CD4-positive, alpha-beta T cell (primary cell): ENCODE measurements around the gene OR4E2. TPM values are rescaled to one million over a fixed set of nuclear protein-coding genes. Genes with fewer than 3 reads are reported as not detected.
"Not testable (repeated sequence)": the region's sequence is repeated elsewhere in the genome, so short reads cannot be mapped to it uniquely, and the experiment has no call there.

Experiments
- ATAC-seq: fragments of 200-7000 bp; cut with Tn5 transposase; one replicate; pipeline ENCODE4 v1.10.0; 2022; ENCODE audit warnings: mild to moderate bottlenecking; ENCODE audit not compliant: poor library complexity
- CTCF ChIA-PET: fragments of 350-600 bp; sonication (Branson Sonifier 250); formaldehyde crosslinking; loops from one replicate; lab custom pipeline; 2021; ENCODE audit warnings: antibody characterized with exemption, inconsistent platforms; lab: Charles Lee
- POLR2A ChIA-PET: fragments of 350-600 bp; sonication (Branson Sonifier 250); formaldehyde crosslinking; loops from one replicate; lab custom pipeline; 2021; ENCODE audit warnings: antibody characterized with exemption, inconsistent platforms; lab: Charles Lee
- DNase-seq, 14 experiments: peaks; one replicate each; pipeline ENCODE4 v3.0.0-alpha.2; 2013 to 2020; ENCODE audit warnings: mixed read lengths in 2 of 14
- H3K27ac ChIP-seq, 2 donors: one replicate each; pipeline versions ENCODE4 v1.5.1 to v1.7.0; 2013; ENCODE audit warnings: low read length in 2 of 2, low read depth in 1 of 2, mild to moderate bottlenecking in 1 of 2
- H3K27me3 ChIP-seq, 2 experiments: 1 replicate in 1 of 2; 2 replicates in 1 of 2; pipeline versions ENCODE4 v1.6.1 to v1.7.0; 2013; ENCODE audit warnings: low read length in 2 of 2, control low read depth in 1 of 2, mild to moderate bottlenecking in 1 of 2, moderate library complexity in 1 of 2; ENCODE audit not compliant: insufficient read depth in 2 of 2, control insufficient read depth in 1 of 2
- H3K36me3 ChIP-seq: one replicate; pipeline ENCODE4 v1.6.1; 2013; ENCODE audit warnings: low read length, control low read depth; ENCODE audit not compliant: insufficient read depth
- H3K4me1 ChIP-seq: one replicate; pipeline ENCODE4 v1.6.1; 2013; ENCODE audit warnings: low read length, control low read depth; ENCODE audit not compliant: insufficient read depth
- H3K4me3 ChIP-seq: one replicate; pipeline ENCODE4 v1.5.1; 2013; ENCODE audit warnings: mild to moderate bottlenecking, low read length, moderate library complexity
- H3K9me3 ChIP-seq, 2 experiments: 1 replicate in 1 of 2; 2 replicates in 1 of 2; pipeline versions ENCODE4 v1.6.1 to v1.7.0; 2013; ENCODE audit warnings: low read length in 2 of 2, mild to moderate bottlenecking in 2 of 2, control low read depth in 1 of 2, moderate library complexity in 1 of 2; ENCODE audit not compliant: control insufficient read depth in 1 of 2, insufficient read depth in 1 of 2
- H3K27ac Mint-ChIP-seq: one replicate; pipeline ENCODE4 v1.8.0; 2020; ENCODE audit warnings: mixed read lengths
- H3K27me3 Mint-ChIP-seq: one replicate; pipeline ENCODE4 v1.8.0; 2021; ENCODE audit warnings: mixed read lengths
- H3K36me3 Mint-ChIP-seq: one replicate; pipeline ENCODE4 v1.8.0; 2021; ENCODE audit warnings: low read depth, mixed read lengths
- H3K4me1 Mint-ChIP-seq: one replicate; pipeline ENCODE4 v1.8.0; 2021; ENCODE audit warnings: low read depth, mixed read lengths
- H3K4me3 Mint-ChIP-seq: one replicate; pipeline ENCODE4 v1.8.0; 2020; ENCODE audit warnings: mild to moderate bottlenecking, mixed read lengths
- H3K9me3 Mint-ChIP-seq: one replicate; pipeline ENCODE4 v1.8.0; 2020; ENCODE audit warnings: mixed read lengths
- intact Hi-C, 2 experiments: fragments of 100-400 bp; cut with DNase I in 1 of 2; cut with micrococcal nuclease in 1 of 2; formaldehyde crosslinking; loops; one replicate each; pipeline versions ENCODE4 v1.15.1 to v1.9.0; 2023 to 2025; cut with DNase I, micrococcal nuclease
- total RNA-seq, 174 experiments: library from RNA in 2 of 174; stranded (reverse) in 2 of 174; gene quantifications; one replicate each; pipeline ENCODE4 v1.2.3 and lab custom pipeline; 2021 to 2026
- TF ChIP-seq, protein P1 (sequence below): fragments of 200-600 bp; IDR thresholded peaks from one replicate; pipeline ENCODE4 v1.8.0; 2022; ENCODE audit warnings: antibody characterized with exemption, mild to moderate bottlenecking

The OR4E2 gene
- total RNA-seq, 2 experiments from 2014 or later: not detected

DNA sequence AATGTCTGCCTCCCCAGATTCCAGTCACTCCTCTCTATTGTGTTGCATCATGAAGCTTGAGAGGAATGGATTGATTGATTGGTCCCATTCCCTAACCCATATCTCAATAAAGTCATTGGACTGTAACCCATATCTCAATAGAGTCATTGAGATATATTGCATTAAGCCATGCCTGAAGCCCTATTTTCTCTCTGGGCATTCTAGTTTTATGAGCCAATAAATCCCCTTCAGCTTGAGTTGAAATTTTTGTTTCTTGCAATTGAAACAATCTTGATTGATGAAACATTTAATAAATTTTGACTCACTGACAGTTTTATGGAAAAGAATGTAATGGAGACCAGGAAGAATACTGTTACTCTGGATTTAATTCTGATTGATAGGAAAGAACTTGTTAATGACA is 40.8 kb downstream of the OR4E2 start:
- H3K27ac ChIP-seq: no peak overlapping the region
- intact Hi-C loops: no loop called here
- TF ChIP-seq, protein P1, sequence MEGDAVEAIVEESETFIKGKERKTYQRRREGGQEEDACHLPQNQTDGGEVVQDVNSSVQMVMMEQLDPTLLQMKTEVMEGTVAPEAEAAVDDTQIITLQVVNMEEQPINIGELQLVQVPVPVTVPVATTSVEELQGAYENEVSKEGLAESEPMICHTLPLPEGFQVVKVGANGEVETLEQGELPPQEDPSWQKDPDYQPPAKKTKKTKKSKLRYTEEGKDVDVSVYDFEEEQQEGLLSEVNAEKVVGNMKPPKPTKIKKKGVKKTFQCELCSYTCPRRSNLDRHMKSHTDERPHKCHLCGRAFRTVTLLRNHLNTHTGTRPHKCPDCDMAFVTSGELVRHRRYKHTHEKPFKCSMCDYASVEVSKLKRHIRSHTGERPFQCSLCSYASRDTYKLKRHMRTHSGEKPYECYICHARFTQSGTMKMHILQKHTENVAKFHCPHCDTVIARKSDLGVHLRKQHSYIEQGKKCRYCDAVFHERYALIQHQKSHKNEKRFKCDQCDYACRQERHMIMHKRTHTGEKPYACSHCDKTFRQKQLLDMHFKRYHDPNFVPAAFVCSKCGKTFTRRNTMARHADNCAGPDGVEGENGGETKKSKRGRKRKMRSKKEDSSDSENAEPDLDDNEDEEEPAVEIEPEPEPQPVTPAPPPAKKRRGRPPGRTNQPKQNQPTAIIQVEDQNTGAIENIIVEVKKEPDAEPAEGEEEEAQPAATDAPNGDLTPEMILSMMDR: no peak
- DNase-seq (no peak), ATAC-seq (no peak)
- H3K9me3 Mint-ChIP-seq: no peaks in the 10 kb centered on the region
- H3K4me3 Mint-ChIP-seq: no peak overlapping the region
- H3K27ac Mint-ChIP-seq: no peak overlapping the region
- H3K36me3 ChIP-seq: no peaks in the 10 kb centered on the region
- H3K36me3 Mint-ChIP-seq: no peaks in the 10 kb centered on the region
- H3K4me1 Mint-ChIP-seq: no peaks in the 10 kb centered on the region
- peaks cover 0 to 8% of the 10 kb centered on the region in 2 experiments for H3K9me3 ChIP-seq
- H3K4me3 ChIP-seq: no peak overlapping the region
- no peaks in the 10 kb centered on the region for H3K4me1 ChIP-seq
- H3K27me3 Mint-ChIP-seq: peaks cover 49% of the 10 kb centered on the region
- POLR2A ChIA-PET: no interaction called here
- peaks cover 0 to 9% of the 10 kb centered on the region in 2 experiments for H3K27me3 ChIP-seq
- CTCF ChIA-PET: no interaction called here

DNA sequence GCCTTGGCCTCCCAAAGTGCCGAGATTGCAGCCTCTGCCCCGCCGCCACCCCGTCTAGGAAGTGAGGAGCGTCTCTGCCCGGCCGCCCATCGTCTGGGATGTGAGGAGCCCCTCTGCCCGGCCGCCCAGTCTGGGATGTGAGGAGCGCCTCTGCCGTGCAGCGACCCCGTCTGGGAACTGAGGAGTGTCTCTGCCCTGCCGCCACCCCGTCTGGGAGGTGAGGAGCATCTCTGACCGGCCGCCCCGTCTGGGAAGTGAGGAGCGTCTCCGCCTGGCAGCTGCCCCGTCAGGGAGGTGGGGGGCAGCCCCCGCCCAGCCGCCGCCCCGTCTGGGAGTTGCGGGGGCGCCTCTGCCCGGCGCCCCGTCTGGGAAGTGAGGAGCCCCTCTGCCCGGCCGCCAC is 44.0 kb downstream of the OR4E2 start:
- H3K27ac ChIP-seq, DNase-seq, H3K27me3 ChIP-seq, H3K4me1 Mint-ChIP-seq, H3K4me3 ChIP-seq, H3K9me3 ChIP-seq, intact Hi-C loops, H3K4me3 Mint-ChIP-seq, H3K36me3 Mint-ChIP-seq, H3K9me3 Mint-ChIP-seq, CTCF ChIA-PET, H3K36me3 ChIP-seq, H3K4me1 ChIP-seq, ATAC-seq, POLR2A ChIA-PET, H3K27ac Mint-ChIP-seq: not testable (repeated sequence)
- H3K27me3 Mint-ChIP-seq: peaks cover 19% of the 10 kb centered on the region

DNA sequence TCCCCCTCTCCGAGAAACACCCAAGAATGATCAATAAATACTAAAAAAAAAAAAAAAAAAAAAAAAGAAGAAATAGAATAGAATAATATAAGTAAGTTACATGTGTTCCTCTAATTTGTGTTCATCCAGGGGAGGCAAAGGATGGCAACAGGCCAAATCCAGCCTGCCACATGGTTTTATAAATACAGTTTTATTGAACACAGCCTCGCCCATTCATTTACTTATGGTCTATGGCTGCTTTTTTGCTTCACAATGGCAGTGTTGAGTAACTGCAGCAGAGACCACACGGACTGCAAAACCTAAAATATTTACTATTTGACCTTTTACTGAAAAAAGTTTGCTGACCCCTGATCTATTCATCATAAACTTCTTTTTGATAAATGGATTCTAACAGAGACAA is 44.9 kb downstream of the OR4E2 start:
- H3K4me1 Mint-ChIP-seq, H3K9me3 ChIP-seq, CTCF ChIA-PET, H3K36me3 ChIP-seq, POLR2A ChIA-PET, ATAC-seq, H3K27ac Mint-ChIP-seq, H3K27me3 ChIP-seq, DNase-seq, H3K4me3 ChIP-seq, H3K9me3 Mint-ChIP-seq, intact Hi-C loops, H3K4me1 ChIP-seq, H3K36me3 Mint-ChIP-seq, H3K4me3 Mint-ChIP-seq, H3K27ac ChIP-seq: not testable (repeated sequence)
- peaks cover 16% of the 10 kb centered on the region for H3K27me3 Mint-ChIP-seq

DNA sequence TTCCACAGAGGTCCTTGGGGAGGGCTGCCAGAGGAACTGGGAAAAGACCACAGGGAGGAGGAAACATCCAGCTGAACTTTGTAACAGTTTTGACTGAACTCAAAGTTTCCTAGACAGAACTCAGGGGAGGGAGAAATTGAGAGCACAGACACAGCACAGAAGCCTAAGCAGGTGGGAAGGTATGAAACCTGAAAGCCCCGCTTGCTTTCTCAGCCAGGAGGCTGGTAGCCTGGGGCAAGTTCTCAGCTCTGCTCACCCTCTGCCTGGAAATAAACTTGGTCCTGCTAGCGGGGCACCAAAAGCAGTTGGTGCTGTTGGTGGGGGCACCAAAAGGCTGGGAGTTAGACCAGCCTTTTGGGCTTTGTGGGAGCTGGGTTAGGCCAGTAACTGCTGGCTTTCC is 45.9 kb downstream of the OR4E2 start:
- POLR2A ChIA-PET: no interaction called here
- no peak overlapping the region for H3K4me3 Mint-ChIP-seq
- no peak overlapping the region for H3K27ac Mint-ChIP-seq
- DNase-seq: no peak
- H3K27ac ChIP-seq: no peak overlapping the region
- TF ChIP-seq, protein P1: no peak
- H3K36me3 ChIP-seq: no peaks in the 10 kb centered on the region
- no peaks in the 10 kb centered on the region for H3K4me1 ChIP-seq
- H3K4me3 ChIP-seq: no peak overlapping the region
- intact Hi-C loops: no loop called here
- H3K9me3 ChIP-seq: peaks cover 0 to 8% of the 10 kb centered on the region in 2 experiments
- no peak for ATAC-seq
- peaks cover 10% of the 10 kb centered on the region for H3K4me1 Mint-ChIP-seq
- CTCF ChIA-PET: no interaction called here
- peaks cover 10% of the 10 kb centered on the region for H3K27me3 Mint-ChIP-seq
- H3K9me3 Mint-ChIP-seq: no peaks in the 10 kb centered on the region
- H3K27me3 ChIP-seq: no peaks in the 10 kb centered on the region
- H3K36me3 Mint-ChIP-seq: no peaks in the 10 kb centered on the region
